Measurements from ENCODE around the gene GINS1. TPM values are rescaled to one million over a fixed set of nuclear protein-coding genes. Genes with fewer than 3 reads are reported as not detected.

Gene GINS1
- polyA plus RNA-seq, 1 donor: 6.0 TPM

DNA sequence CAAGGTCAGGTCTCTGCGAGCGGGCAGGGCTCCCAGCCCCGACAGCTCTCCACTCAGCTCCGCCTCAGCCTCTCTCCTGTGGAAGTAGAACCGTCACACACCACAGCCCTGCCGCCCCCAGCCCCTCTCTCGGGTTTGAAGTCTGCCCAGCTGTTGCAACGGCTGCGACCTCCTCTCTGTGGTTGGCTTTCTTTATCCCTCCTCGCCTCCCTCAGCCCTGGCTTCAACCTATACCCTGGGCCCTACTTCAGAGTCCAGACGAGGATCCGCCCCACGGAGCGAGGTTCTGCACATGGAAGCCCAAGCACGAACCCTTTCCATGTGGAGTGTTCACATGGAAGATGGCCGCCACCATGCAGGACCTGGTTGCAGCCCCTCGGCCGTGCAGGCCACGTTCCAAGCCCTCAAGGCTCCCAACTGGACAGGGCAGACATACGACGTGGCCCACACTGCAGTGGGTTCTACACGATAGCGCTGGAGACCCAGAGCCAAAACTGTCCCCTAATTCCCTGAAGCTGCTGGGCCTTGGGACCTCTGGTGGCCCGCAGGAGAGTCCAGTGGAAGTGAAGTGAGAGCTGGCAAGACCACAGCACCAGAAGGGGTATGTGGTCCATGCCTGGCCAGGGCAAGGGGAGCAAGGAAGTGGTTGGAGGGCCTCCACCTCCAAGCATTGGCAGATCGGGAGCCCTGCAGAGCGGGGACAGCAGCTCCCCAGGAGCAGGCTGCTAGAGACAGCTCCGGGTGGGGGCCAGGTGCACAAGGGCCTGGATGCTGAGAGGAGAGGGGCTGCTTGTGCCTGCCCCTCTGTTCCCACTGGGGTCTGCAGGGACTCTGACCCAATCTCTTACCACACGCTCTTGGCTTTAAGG, 69.8 kb downstream of the GINS1 start:
- DNase-seq: no peak

DNA sequence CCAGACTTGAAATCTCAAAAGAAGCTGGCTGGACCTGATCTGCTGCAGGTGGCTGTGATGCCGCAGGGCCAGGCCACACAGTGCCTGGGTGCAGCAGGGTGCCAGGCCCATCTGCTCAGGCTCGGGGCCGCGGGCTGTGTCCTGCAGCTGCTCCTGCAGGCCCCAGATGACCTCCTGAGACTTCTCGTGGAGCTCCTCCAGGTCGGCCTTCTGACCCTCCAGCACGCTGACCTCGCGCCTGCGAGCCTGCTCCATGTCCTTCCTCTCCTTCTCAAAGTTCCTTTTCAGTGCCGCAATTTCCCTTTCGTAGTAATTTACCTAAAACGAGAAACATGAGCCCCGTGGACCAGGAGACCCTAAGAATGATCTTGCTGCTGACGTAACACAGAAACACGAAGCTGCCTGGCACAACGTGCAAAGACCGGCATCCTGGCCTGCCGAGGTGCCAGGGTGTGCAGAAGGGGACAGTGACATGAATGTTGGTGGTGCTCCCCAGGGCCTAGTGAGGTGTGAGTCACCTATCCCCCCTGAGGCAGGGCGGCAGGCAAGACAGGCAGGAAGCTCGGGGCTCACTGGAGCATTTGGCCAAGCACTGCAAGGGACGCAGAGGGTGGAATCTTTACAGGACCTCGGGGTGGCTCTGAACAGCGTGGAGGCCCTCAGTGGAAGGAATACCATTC, 71.6 kb downstream of the GINS1 start:
- DNase-seq: no peak

DNA sequence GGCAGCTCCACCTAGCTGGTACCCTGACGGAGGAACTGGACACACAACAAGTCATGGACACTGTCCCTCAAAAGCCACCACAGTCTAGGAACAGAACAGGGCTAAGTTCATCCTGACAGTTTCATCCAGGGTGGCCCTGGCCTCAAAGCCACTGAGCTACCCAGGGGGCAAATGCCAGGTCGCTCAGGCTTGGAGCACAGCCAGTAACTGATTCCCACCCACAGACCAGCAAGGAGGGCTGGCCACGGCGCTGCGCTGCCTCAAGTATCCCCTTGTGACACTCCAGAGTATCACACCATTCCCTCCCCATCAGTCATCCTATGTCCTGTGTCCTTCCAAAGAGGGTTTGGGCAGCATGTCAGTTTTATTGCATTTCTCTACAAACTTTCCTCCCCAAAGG, 72.2 kb downstream of the GINS1 start:
- DNase-seq: no peak

DNA sequence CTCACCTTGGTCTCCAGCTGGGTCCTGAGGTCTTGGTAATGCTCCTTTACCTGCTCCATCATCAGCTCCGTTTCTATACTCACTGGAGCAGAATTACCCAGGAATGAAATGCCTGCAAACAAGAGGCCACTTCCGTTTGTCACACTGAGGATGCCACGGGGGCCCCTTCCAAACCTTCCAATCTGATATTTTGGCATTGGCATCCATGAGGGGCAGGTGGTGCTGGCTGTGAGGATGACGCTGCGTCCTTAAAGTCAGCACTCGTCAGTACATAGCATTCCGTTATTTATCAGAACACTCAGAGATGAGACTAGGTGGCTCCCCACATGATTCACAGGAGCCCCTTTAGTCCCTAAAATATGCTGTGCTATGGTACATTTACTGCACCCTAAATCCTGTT, 72.7 kb downstream of the GINS1 start:
- no peak for DNase-seq

DNA sequence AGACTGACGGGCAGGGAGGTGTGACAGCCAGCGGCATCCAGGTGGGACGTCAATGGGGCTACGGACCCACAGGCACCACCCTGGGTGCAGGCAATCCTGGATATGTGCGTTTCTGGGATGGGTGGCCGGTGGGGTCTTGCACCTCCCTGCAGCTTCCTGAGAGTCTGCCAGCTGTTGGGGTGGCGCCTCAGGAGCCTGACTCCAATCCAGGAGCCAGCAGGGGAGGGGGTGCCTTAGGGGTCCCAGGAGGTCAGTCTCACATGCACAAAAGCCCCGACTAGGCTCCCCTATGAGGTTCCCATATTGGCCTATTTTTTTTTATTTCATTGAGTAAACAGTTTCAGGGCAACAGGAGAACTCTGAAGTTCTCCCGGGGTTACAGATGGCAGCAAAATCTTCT, 73.3 kb downstream of the GINS1 start:
- no peak for DNase-seq

DNA sequence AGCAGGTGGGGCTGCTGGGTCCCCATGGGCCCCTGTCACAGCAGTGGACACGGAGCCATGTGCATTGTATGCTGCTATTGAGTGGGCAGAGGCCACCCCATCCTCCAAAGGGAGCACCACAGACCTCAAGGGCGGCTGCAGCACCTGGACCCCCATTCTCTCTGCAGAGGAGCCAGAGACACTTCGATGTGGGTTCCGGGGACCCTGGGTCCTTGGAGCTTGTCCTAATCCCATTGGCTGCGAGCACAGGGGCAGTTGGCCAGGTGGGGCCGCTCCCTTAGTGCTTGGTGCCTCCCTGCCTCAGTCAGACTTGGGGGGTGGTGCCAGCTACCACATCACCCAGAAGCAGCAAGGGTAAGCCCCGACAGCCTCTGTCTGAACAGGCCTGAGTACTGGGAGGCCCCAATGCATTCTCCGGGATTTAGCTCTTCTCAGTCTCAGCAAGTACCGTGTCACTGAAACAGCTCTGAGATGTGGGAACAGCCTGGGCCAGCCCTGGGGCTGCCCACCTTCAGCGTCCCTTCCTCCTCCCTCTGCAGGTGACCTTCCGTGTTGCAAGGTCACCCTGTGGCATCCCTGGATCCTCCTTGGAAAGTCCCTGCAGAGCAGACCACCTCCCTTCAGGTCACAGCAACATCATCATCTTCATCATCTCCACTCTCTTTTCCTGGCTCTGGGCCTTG, 73.9 kb downstream of the GINS1 start:
- no peak for DNase-seq

DNA sequence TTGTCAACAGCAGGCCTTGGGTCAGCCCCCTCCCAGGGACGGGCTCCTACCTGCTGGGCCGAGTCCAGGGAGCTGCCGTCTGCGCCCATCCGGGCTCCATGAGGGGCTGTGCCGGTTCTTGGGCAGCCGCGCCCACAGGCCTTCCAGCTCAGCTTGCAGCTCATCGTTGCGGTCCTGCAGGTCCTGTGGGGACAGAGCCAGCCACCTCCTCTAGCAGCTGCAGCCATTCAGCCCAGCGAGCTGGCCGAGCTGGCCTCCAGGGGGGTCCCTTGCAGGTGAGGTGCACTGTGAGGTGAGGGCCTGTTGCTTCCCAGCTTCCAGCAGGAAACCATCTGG, 74.4 kb downstream of the GINS1 start:
- DNase-seq: no peak

DNA sequence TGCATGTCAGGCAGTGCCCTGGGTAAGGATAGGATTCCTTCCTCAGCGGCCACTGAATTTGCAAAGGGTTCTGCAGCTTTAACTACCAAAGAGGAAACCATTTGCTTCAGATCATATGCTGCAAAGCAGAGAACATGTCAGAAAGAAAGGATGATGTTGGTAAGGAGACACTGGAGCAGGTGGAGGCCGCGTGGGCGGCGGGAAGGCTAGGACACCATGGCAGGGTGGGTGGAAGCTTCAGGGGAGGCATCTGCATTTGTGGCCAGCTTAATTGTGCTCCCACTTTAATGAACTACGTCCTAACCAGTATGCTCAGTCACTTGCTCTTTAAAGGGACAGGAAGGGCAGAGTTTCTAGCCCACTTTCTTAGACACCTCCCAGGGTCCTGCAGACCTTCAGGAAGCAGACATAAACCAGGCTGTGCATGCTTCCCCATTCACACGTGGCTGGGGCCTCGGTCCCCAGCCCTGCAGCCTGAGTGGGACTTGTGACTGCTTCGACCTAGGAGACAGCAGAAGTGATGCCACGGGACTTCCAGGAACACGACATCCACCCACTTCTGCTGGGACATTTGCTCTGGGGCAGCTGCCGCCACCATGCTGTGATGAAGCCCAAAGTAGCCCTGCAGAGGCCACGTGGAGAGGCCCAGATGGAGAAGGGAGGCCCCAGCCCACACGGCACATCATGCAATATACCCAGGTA, 76.1 kb downstream of the GINS1 start:
- no peak for DNase-seq

DNA sequence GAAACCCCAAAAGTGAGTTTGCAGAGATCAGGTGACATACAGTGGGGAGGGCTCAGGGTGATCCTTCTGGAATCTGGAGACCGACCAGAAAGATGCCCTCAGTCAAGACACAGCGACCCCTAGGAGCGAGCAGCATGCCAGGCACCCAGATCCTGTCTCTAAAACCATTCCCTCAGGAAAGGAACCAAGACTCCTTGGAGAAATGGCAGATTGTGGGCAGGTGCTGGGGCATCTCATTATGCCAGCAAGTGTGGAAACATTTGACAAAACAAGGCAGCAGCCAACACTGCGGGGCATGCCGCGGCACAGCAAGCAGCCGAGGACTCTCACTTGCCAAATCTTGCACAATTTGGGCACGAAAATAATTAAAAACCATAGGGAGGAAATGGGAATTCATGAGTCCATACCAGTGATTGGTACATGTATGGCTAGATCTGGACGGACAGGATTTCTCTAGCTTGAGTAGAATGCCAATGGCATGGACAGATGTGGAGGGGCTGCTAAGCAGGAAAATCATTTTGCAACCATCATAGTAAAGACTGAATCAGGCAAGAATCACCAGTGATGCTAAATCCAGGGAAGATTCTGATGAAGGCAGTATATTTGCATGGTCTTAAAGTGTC, 76.9 kb downstream of the GINS1 start:
- DNase-seq: no peak

DNA sequence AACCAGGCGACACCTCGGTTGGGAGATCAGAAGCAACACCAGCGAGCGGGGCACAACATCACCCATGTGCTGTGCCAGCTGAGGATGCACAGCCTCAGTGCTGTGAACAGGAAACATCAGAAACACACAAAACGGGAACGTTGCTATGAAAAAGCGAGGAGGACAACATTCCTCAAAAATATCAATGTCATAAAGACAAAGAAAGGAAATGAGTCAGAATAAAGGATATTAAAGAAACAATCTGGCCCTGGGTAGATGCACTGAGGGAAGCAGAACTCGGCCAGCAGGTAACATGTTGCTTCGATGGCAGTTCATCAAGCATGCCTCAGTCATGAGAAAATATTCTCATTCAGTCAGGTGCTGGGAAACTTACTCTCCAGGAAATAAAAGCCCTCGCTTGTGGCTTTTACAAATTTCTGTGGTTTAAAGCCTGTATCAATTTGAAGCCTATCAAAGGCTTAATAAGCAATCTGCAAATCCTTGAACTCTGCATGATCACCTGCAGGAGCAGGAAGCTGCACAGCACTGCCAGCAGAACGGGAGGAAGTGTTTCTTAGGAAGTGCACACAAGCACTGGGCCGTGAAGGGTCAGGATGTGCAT, 77.5 kb downstream of the GINS1 start:
- DNase-seq: no peak

DNA sequence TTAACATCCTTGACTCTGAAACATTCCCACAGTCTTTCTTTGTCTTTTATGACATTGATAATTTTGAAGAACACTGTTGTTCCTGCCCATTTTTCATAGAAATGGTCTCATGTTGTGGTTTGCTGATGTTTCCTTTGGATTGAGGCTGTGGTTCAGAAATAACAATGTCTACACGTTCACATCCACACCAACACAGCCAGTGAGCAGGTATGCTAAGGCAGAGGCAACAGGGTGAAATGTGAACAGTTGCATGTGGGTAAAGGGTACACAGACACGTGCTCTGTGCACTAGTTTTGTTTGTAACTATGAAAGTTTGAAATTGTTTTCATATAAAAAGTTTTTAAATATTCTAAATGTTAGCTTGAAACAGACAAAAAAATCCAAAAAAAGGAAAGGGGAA, 78.4 kb downstream of the GINS1 start:
- DNase-seq: no peak

DNA sequence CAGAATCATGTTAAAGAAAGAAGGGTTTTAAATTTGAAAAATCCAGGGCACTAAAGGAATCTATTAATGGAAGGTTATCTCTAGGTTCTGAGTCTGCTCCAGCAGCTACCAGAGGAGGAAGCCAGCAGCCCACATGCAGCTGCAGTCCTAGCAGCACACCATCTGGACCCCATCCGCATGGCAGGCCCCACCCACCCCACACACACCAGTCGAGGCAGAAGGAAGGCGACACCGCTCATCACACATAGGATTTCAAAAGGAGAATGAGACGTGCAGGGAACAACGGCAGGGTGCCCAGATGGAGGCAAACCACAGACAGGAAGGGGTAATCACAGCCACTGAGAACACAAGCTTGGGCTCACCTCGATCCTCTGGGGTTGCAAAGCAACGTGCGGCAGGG, 78.9 kb downstream of the GINS1 start:
- no peak for DNase-seq

DNA sequence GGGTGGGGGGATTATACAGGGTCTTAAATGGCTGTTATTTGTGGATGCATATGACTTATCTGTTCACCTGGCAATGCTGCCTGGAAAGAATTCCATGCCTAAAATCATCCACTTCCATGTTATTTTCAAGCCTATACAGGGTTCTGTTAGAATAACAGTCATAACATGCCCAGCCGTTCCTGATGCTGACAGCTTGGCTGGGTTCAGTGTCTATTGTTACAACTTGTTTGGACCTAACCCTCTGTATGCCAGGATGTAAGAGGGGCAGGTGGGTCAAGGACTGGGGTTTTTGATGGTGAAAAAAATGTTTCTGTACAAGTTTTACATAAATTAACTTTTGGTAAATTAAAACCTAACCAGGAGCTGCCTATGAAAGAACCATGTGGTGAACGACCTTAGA, 79.8 kb downstream of the GINS1 start:
- DNase-seq: no peak

DNA sequence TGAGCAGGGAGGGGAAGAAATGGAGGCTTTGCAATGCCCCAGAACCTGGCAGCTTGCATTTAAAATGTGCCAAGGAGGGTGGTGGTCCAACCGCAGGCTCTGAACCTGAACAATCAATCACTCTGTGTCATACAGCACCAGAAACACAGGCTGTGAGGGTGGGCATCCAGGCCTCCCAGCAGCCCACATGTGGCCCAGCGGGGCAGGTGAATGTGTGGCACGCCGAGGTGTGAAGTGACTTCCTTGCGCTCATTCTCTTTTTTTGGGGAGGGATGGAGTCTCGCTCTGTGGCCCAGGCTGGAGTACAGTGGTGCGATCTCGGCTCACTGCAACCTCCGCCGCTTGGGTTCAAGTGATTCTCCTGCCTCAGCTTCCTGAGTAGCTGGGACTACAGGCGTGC, 80.5 kb downstream of the GINS1 start:
- DNase-seq: no peak

DNA sequence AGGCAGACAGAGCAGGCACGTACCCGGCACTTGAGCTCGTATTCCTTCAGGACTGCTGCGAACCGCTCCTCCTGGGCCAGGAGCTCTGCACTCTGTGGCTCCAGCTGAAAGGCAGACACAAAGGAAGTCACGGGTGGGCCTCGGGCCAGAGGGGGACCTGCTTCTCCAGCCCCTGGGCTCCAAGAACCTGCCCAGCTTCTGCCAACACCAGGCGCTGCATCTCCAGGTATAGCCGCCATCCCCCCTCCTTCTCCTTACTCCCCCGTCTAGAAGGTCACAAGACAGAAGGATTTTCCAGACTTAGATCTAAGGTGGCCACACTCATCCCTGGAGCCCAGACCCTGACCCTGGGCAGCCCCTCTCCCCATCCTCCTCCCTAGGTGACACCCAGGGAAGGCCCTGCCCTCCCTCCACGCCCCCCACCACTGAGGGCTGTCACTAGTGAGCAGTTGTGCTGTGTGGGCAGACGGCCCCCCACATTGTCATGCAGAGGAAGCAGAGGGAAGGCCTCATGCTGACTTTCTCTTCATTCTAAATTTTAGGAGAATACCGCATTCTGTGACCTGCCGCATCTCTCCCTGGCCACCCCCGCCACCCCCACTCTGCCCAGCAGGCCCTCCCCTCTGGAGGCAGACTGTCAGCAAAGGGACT, 81.9 kb downstream of the GINS1 start:
- DNase-seq: no peak

DNA sequence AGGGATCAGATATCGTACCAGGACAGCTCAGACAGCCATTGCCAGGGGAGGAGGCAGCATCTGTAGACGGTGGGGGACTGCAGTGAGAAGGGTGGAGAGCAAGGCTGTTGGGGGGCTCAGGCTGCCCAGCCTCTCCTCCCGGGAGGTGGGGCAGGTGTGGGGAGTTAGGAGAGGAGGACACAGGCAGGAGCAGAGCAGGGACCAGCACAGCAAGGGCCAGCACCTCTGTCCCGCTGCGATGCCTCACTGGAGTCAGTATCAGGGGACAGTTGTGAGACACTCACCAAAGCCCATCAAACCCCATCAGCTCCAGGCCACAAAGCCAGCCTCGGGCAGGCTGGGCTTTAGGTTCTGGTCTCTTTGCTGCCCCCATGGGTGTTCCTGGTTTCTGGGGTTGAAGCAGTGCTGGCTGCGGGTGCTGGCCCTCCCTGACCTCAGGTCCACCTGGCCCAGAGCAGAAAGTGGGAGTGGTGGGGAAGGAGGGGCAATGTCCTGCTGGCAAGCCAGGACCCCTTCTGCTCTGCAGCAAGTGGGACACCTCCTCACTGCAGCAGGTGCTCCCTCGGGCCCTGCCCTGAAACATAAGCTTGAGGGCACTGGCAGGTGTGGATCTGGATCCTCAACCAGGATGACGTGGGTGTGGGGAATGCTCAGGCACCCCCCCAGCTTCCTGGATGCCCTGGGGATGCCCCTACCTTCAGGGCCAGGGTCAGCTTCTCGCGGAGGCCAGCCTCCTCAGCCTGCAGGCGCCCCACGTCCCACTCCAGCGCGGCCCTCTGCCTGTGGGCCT, 83.4 kb downstream of the GINS1 start:
- no peak for DNase-seq

DNA sequence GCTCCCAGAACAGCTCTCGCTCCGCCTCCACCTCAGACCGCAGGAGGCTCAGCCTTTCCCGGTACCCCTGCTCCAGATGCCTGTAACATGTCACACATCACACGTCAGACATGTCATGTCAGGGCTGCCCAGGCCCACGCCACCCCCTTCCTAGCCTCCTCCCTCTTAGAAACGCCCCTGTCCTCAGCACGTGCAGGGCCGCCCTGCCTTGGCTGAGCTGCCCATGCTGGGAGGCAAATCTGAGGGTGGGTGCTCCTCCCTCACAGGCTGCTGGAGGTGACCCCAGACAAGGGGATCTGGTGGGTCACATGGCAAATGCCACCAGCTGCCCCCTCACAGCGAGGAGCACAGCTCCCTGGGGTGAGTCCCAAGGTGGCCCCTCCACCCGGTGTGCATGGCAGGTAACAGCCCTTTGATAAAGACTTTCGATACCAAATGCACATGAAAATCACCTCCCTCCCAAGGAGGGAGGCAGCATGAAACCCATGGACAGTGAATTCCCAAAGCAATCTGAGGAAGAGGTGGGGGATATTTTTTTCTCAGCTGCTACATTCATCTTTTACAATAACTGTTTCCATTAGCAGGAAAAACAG, 84.1 kb downstream of the GINS1 start:
- no peak for DNase-seq

DNA sequence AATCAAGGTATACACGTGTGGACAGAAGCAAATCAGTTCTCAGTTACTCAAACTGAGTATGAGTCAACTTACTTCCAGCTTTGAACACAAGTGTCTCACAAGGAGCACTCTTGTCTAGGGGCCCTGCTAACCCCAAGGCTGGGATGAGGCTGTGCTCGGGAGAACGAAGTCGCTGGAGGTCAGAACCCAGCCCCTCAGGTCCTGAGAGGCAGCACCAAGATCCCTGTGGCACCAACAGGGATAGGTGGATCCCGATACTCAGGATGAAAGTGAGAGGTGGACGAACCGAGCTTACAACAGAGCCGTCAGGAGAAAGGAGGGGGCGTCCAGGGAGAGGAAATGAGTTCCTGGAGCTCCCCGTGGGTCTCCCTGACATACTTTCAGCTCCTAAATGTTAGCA, 85.7 kb downstream of the GINS1 start:
- DNase-seq: no peak

DNA sequence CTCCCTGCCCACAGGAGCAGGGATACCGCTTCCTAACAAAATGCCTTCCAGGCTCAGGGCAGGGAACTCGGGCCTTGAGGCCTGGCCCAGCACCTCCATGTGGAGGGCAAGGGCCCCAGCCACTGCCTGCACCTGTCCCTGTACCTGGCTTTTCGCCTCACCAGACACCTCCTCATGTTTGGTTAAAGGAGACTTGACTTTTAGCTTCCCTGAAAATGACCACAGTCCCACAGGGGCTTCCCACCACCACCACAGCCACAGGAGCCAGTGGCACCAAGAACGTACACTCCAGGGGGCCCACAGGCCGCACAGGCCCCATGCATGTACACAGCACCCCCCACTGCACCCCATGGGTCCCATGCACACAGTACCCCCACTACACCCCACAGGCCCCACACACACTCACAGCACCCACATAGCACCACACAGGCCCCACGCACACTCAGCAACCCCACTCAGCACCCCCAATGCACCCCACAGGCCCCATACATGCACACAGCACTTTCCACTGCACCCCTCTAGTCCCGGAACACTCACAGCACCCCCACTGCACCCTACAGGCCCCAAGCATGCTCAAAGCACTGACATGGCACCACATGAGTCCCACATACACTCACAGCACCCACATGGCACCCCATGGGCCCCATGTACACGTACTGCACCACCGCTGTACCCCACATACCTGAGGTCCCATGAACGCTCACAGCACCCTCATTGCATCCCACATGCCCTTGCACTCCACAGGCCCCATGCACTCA, 86.5 kb downstream of the GINS1 start:
- DNase-seq: no peak
